ENCODE results near the gene FUT9.

The FUT9 gene

DNA sequence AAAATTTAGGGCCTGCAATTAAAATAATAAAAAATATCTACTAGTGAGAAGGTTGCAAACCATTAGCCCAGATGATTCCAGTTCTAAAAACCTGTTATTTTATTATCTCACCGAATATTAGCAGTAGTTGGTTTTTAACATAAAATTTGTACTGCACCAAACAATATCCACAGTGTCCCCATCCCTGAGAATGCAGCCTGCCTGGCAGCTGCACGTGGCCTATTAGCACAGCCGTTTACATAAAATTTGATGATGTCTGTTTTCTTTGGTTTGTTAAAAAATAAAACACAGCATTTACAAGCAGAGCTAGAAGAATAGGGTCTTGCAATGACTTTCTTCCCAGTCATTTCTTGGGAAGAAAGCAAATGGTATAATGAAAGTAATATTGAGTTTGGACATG lies 58.2 kb downstream of the FUT9 start:
- DNase-seq, result no peak

DNA sequence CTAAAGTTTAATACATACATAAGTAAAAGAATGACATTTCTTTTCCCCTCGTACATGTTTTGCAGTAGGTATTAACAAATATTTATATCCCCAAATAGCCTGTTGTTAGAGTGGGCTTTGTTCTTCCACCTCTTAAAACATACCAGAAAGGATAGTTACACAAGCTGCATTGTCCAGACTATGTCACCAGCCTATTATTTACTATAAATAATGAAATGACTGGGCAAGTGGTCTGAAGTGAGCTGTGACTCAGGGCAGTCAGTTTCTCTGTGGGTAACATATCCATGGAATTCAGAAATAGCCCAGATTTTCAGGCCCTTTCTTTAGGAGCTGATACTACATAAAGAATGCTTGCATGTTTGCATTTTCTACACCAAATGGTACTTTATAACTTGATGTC lies 60.1 kb downstream of the FUT9 start:
- DNase-seq, result no peak

GRCh38 chr6:96086745-96087144 lies 71.0 kb downstream of the FUT9 start:
- DNase-seq, result no peak

DNA sequence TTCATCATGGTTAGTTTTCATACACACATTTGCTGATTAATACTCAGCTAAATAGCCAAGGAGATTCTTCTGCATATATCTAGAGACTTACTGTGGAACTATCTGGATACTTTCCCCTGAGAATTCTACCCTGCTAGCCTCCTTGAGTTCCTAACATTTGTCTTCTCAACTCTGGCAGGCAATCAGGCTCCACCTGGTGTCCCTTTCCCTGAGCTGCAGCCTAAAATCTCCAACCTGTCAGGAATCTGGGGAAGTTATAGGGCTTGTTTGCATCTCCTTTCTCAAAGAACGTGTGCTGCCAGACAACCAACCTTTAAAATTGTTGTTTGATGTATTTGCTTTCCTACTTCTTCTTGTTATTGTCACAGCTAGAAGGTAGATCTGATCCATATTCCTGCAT lies 73.4 kb downstream of the FUT9 start:
- DNase-seq, result no peak

DNA sequence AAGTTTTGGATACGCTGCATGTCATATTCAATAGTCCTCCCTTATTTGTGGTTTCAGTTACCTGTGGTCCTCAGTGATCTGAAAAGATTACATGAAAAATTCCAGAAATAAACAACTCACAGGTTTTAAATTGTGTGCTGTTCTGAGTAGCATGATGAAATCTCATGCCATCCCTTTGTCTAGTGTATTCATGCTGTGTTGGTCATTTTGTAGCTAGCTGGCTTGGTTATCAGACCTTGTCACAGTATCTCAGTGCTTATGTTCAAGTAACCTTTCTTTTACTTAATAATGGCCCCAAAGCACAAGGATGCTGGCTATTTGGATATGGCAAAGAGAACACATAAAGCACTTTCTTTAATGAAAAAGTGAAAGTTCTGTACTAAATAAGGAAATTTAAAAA lies 78.3 kb downstream of the FUT9 start:
- no peak for DNase-seq

- no peak for DNase-seq
Measured at GRCh38 chr6:96099069-96099468, 83.3 kb downstream of the FUT9 start.

DNA sequence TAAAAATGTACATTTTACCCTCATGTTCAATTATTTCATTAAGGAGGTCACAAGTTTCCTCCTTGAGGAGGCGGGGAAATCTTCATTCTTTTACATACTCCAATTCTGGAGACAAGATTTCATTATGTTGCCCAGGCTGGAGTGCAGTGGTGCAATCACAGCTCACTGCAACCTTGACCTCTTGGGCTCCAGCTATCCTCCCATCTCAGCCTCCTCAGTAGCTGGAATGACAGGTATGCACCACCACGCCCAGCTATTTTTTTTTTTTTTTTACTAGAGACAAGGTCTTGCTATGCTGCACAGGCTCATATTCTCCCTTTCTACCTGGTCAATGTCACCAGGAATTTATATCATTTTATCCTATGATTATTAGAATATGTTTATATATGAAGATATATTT lies 85.8 kb downstream of the FUT9 start:
- DNase-seq, result no peak

DNA sequence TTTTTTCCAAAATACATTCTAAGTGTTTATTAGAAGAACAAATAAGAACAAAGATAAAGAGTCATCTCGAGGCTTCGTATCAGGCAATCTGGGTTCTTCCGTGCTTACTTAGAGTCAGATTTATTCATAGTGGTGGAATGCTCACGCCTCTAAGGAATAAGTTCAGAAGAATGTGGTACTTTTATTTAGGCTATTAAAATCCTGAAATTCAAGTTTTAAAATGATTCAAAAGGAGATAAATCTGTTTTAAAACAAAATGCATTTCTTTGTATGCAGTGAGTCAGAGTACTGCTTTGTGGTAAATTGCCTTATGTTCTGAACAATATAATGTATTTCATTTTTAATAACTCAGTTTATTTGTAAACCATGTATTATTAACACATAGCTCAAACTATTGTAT lies 89.1 kb downstream of the FUT9 start:
- no peak for DNase-seq

GRCh38 chr6:96110878-96111277 lies 95.1 kb downstream of the FUT9 start:
- no peak for DNase-seq

DNA sequence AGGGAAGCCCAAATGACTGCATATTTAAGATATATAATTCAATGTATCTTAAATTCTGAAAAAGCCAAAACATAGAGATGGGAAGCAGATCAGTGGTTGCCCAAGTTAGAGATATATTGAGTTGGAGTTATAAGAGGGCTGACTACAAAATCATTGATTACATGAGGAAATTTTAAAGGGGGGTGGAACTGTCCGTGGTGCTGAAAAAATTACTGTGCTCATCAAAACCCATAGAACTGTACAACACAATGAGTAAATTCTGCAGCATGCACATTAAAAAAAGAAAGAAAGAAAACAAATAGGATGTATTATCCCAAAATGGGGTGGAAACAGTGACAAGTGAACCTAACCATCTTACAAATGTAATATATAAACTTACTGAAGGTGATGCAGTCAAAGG lies 100.9 kb downstream of the FUT9 start:
- no peak for DNase-seq

DNA sequence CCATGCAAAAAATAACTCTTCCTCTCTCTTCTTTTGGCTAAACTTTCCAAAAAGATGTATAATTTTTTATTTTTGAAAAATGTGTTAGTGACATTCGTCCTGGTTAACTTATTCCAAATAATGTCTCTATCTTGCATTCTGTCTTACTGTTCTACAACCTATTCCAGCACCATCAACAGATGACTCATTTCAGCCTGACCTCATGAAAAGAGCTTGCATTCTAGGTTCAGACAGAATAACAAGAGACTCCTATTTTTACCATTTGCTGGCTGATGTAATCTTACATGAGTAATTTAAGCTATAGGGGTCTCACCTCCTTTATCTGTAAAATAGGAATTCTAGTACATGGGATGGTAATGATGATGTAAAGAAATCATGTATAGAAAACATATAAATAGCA lies 109.0 kb downstream of the FUT9 start:
- DNase-seq, result no peak

DNA sequence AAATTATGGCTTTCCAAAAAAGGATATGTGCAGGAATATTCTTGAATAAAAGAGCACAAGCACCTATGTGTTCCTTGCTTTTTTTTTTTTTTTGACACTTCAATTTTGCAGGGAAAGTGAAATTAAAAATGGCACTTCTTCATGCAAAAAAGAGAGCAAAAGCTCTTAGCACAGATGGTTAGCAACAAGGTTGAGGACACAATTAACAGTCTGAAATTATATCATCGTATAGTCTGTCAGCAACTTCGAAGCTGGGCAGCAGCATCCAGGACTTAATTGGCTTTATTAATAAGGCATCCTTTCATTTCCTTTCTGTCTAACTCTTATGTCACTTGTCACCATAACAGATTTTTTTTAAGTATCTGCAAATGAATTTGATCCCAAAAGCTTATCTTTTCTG lies 122.6 kb downstream of the FUT9 start:
- no peak for DNase-seq

- no peak for DNase-seq
Measured at GRCh38 chr6:96142142-96142541, 126.4 kb downstream of the FUT9 start.

- no peak for DNase-seq
Measured at GRCh38 chr6:96150431-96150830, 134.7 kb downstream of the FUT9 start.

- DNase-seq, result no peak
Measured at GRCh38 chr6:96151707-96152106, 135.9 kb downstream of the FUT9 start.

- DNase-seq, result no peak
Measured at GRCh38 chr6:96152114-96152708, 136.4 kb downstream of the FUT9 start.

GRCh38 chr6:96153775-96154174 lies 138.0 kb downstream of the FUT9 start:
- DNase-seq, result no peak

GRCh38 chr6:96156425-96156824 lies 140.7 kb downstream of the FUT9 start:
- DNase-seq, result no peak

- DNase-seq, result no peak
Measured at GRCh38 chr6:96157018-96157565, 141.3 kb downstream of the FUT9 start.

DNA sequence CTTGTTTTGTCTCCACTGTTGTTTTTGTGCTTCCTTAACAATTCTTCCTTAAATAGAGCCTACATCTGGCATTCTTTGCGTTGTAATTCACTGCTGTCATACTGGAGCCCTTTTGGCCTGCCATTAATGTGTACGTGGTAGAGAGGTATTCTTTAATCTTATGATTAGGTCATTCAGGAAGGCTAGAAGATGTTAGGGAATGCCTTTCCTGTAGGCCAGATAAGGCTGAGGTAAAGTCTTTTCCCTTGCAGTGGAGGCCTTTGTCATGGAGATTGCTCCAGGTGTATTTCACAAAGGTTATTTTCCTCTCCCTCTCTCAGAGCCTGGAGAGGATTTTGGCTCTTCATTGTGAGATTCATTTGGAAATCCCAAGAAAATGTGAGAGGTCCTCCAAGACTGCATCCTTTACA lies 146.9 kb downstream of the FUT9 start:
- DNase-seq, result no peak

DNA sequence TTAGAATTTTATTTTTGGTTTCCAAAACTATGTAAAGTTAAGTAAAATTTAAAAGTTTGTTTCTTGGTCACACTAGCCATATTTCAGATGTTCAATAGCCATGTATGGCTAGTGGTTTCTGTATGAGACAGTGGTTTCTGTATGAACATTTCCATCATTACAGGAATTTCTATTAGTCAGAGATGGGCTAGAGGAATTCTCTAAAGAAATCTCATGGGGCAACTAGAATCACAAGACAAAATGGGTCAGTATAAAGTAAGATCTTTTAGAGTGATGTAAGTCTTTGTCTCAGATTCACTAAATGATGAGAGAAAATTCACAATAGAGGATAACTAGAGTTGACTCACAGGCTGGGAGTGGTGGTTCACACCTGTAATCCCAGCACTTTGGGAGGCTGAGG lies 149.0 kb downstream of the FUT9 start:
- no peak for DNase-seq

DNA sequence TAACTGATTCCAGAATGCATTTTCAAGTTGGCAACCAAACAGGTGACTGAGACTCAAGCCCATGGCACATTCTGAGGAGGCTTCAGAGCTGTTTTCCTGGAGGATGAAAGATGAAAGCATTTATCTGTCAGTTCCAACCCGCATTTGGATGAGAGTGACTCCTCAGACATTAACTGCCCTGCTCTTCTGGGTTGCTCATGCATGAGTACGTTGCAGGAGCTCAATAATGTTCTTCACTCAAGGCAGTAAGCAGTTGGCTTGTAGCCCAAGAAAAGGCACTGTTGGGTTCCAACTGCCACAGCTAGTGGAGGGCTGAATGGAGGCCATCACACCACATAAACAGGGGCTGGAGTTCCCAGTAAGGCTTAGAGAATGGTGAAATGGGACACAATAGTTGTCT lies 155.3 kb downstream of the FUT9 start:
- no peak for DNase-seq

DNA sequence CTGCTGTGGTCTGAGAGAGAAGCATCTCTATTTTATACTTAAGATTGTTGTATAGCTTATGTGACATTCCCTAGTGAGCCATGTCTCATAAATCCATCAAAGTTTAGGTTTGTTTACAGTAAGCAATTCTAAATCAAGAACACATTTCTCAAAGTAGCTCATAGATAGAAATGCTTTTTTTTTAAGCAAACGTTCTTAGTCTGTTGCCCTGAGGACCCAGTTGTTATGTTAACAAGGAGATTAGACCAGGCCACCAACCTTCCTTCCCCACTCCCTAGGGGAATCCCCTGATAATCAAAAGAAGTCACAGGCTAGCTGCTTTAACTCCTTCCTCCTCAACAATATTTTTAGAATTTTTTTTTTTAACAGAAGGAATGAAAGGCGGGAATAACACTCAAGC lies 169.0 kb downstream of the FUT9 start:
- DNase-seq, result no peak

DNA sequence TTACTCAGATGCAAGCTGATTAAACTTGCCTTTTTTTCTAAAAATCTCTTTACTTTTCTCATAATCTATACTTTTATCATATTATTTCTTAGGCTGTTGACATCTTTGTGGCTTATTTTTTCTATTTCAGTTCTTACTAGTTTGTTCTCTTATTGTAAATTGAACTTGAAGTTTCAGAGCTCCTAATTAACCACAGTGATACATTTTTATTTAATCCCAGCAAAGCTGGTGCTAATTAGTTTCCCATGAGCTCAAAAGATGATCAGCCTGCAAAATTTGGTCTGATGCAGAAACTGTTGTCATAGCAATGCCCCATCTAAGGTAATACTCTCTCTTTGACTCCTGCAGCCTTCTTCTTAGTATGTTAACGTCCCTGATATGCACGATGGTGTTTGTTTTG lies 170.3 kb downstream of the FUT9 start:
- no peak for DNase-seq

DNA sequence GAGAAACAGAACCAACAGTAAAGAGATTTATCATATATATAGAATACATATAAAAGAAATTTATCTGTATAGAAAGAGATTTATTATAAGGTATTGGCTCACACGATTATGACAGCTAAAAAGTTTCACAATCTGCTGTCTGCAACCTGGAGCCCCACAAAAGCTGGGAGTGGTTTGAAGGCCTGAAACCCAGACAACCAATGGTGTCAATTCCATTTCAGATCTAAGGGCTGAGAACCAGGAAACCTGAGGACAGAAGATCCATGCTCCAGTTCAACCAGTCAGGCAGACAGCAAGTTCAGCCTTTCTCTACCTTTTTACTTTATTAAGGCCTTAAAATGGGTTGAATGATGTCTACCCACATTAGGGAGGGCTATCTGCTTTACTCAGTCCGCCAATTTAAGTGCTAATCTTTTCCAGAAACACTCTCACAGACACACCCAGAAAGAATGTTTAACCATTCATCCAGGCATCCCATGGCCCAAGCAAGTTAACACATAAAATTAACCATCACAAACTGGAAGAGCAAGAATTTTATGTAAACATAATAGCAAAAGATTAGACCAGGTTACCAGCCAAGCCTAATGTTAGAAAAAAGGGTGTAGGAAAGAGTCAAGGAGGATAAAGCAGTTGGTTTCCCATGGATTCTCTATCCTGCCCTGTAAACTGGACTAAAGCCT lies 170.9 kb downstream of the FUT9 start:
- no peak for DNase-seq
